ENCODE results near the gene ISYNA1. TPM values are rescaled to one million over a fixed set of nuclear protein-coding genes. Genes with fewer than 3 reads are reported as not detected.

The ISYNA1 gene
- total RNA-seq, 1 experiment from 2014 or later, result 6.8 TPM

DNA sequence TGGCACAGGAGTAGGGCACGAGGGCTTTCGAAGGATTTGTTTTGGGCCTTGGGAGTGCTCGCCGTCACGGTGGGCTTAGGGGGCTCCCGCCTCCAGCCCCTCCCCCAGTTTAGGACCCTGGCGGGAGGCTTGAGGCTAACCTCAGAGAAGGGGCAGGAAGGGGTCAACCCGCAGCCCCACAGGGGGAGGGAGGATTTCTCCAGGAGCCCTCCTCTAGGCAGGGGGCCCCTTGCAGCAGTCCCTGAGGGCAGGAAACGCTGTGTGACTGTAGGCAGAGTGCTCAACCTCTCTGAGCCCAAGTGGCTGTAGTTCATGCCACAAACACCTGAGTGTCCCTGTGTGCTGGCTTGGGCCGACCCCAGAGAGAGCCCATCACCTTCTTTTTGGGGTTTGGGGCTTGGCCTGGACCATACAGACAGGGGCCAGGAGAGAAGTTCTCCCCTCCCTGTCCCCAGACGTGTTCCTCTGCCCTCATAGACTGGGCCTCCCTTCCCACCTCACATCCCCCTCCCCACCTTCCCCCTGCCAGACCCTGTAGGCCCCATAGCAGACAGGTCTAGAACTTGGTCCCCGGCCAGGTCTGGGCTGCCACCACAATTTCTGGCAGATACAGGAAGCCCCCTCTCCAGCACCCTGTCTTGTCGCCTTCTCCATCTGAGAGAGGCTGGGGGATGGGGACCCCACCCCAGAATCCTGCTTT is 8.1 kb downstream of the ISYNA1 start:
- ChIA-PET POLR2A (no interaction called here), CTCF (interaction anchor here (0.7 kb wide), 1 partner anchor 436 kb away, joined by 4 read pairs; no protein-coding TSS in a partner anchor)
- DNase-seq (ENCODE audit: unreplicated experiment), result no peak
- Mint-ChIP-seq H3K9me3 (ENCODE audit: unreplicated experiment) (no peaks in the 10 kb centered on the region), H3K36me3 (ENCODE audit: insufficient read depth, unreplicated experiment) (peaks cover 7% of the 10 kb centered on the region), H3K27me3 (ENCODE audit: insufficient read depth, unreplicated experiment) (no peaks in the 10 kb centered on the region), H3K4me3 (ENCODE audit: unreplicated experiment) (no peak overlapping the region), H3K27ac (ENCODE audit: low read depth, unreplicated experiment) (no peak overlapping the region), H3K4me1 (ENCODE audit: insufficient read depth, unreplicated experiment) (peaks cover 8% of the 10 kb centered on the region)
- BruUV-seq (replicated peaks), result no TSS peak
- TF ChIP-seq, protein P1, sequence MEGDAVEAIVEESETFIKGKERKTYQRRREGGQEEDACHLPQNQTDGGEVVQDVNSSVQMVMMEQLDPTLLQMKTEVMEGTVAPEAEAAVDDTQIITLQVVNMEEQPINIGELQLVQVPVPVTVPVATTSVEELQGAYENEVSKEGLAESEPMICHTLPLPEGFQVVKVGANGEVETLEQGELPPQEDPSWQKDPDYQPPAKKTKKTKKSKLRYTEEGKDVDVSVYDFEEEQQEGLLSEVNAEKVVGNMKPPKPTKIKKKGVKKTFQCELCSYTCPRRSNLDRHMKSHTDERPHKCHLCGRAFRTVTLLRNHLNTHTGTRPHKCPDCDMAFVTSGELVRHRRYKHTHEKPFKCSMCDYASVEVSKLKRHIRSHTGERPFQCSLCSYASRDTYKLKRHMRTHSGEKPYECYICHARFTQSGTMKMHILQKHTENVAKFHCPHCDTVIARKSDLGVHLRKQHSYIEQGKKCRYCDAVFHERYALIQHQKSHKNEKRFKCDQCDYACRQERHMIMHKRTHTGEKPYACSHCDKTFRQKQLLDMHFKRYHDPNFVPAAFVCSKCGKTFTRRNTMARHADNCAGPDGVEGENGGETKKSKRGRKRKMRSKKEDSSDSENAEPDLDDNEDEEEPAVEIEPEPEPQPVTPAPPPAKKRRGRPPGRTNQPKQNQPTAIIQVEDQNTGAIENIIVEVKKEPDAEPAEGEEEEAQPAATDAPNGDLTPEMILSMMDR (IDR thresholded peaks at IDR 0.05; ENCODE audit: unreplicated experiment), result no peak
- intact Hi-C loops (cut with micrococcal nuclease), result no loop called here

DNA sequence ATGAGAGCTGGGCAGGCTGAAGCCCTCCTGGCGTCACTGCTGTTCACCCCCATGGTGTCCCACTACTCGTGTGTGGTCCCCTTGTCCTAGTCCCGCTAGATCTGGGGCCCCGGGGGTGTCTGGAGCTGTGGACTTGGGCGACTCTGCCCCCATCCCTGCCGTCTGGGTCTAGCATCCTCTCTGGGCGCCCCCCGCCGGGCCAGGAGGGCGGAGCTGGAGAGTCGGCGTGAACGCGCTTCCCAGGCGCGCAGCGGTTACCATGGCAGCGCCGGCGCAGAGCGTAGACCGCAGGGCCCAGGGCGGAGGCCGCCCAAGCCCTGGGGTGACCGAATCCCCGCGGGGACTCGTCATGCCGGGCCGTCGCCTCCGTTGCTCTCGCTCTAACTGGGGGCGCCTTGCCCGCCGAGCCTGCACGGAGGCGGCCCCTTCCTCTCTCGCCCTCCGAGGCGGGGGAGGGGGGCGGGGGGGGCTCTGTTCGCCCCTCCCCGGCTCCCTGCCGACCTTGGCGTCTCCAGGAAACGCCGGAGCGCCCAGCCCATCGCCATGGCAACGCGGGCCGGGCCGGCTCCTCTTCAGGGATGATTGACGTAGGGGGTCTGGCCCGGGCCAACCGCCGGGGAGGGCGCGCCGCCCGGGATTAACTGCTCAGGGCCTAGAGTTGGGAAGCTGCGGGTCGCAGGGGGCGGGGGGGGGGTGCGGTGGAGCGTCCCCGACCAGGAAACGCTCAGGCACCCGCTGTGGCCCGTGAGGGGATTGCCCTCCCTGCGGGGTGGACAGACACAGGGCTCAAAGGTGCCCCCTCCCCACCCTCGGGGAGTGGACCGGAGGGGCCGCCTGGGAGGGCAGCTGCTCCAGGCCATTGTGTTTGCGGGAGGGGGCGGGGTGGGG is 8.9 kb downstream of the ISYNA1 start:
- Mint-ChIP-seq H3K36me3 (ENCODE audit: insufficient read depth, unreplicated experiment) (peaks cover under 1% of the 10 kb centered on the region), H3K9me3 (ENCODE audit: unreplicated experiment) (no peaks in the 10 kb centered on the region), H3K27ac (ENCODE audit: low read depth, unreplicated experiment) (no peak overlapping the region), H3K27me3 (ENCODE audit: insufficient read depth, unreplicated experiment) (no peaks in the 10 kb centered on the region), H3K4me3 (ENCODE audit: unreplicated experiment) (no peak overlapping the region), H3K4me1 (ENCODE audit: insufficient read depth, unreplicated experiment) (peaks cover 8% of the 10 kb centered on the region)
- intact Hi-C loops (cut with micrococcal nuclease), result no loop called here
- ChIA-PET POLR2A (no interaction called here), CTCF (interaction anchor here (0.6 kb wide), 1 partner anchor 75 kb away, joined by 3 read pairs; no protein-coding TSS in a partner anchor)
- no TSS peak for BruUV-seq (replicated peaks)
- TF ChIP-seq, protein P1 (IDR thresholded peaks at IDR 0.05; ENCODE audit: unreplicated experiment), result no peak
- no peak for DNase-seq (ENCODE audit: unreplicated experiment)

DNA sequence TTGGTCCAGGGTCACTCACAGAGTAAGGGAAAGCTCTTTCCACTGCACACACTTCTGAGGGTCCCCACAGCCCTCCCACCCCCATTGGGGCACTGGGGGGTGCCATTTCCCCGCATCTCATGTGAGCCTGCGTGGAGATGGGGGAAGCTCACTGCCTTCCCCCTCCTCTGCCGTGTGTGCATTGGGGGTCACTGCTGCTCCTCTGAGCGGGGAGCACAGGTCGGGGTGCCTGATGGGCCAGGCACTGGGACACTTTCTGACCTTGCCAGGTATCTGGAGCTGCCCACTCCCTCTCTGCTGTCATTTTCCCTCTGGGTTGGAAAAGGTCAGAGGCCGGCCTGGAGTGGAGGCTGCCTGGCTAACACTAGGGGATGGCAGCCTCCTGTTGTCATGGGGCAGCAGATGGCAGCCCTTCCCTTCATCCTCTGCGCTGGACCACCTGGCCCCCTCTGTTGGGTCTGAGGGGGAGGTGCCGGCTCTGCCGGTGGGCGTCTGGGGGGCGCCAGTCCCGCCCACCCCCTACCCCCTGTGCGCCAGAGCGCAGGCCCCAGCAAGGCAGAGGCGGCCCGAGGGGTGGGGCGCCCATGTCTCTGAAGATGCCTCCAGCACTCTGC is 9.7 kb downstream of the ISYNA1 start:
- H3K27me3 Mint-ChIP-seq (ENCODE audit: insufficient read depth, unreplicated experiment), result no peaks in the 10 kb centered on the region
- no peak overlapping the region for H3K27ac Mint-ChIP-seq (ENCODE audit: low read depth, unreplicated experiment)
- no peaks in the 10 kb centered on the region for H3K9me3 Mint-ChIP-seq (ENCODE audit: unreplicated experiment)
- DNase-seq (ENCODE audit: unreplicated experiment), result no peak
- TF ChIP-seq, protein P1 (IDR thresholded peaks at IDR 0.05; ENCODE audit: unreplicated experiment), result no peak
- POLR2A ChIA-PET, result no interaction called here
- CTCF ChIA-PET, result no interaction called here
- BruUV-seq (replicated peaks), result no TSS peak
- no peak overlapping the region for H3K4me3 Mint-ChIP-seq (ENCODE audit: unreplicated experiment)
- intact Hi-C loops (cut with micrococcal nuclease), result no loop called here
- H3K36me3 Mint-ChIP-seq (ENCODE audit: insufficient read depth, unreplicated experiment), result no peaks in the 10 kb centered on the region
- H3K4me1 Mint-ChIP-seq (ENCODE audit: insufficient read depth, unreplicated experiment), result peaks cover 9% of the 10 kb centered on the region

DNA sequence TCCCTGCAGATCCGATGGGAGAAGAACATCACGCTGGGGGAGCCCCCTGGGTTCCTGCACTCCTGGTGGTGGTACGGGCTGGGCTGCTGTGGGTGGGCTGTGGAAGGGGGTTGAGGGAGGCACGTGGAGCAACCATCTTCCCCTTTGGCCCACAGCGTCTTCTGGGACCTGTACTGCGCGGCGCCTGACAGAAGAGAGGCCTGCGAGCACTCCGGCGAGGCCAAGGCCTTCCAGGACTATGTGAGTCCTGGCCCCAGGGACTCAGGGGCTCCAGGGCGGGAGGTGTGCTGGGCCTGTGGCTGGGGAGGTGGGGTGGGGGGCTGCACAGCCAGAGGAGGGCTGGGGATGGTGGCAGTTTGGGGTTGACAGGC is 10.2 kb downstream of the ISYNA1 start:
- CTCF ChIA-PET, result no interaction called here
- no peak overlapping the region for H3K4me3 Mint-ChIP-seq (ENCODE audit: unreplicated experiment)
- POLR2A ChIA-PET, result no interaction called here

More for the DNA sequence above, 10.2 kb downstream of the ISYNA1 start:
- H3K27ac Mint-ChIP-seq (ENCODE audit: low read depth, unreplicated experiment), result no peak overlapping the region
- H3K4me1 Mint-ChIP-seq (ENCODE audit: insufficient read depth, unreplicated experiment), result peaks cover 14% of the 10 kb centered on the region
- DNase-seq (ENCODE audit: unreplicated experiment), result no peak
- no peaks in the 10 kb centered on the region for H3K27me3 Mint-ChIP-seq (ENCODE audit: insufficient read depth, unreplicated experiment)
- H3K36me3 Mint-ChIP-seq (ENCODE audit: insufficient read depth, unreplicated experiment), result no peaks in the 10 kb centered on the region
- H3K9me3 Mint-ChIP-seq (ENCODE audit: unreplicated experiment), result no peaks in the 10 kb centered on the region
- BruUV-seq (replicated peaks), result no TSS peak
- intact Hi-C loops (cut with micrococcal nuclease), result no loop called here
- TF ChIP-seq, protein P1 (IDR thresholded peaks at IDR 0.05; ENCODE audit: unreplicated experiment), result no peak
